H1 (cell line): ENCODE results near the gene DLK1. TPM values are rescaled to one million over a fixed set of nuclear protein-coding genes. Genes with fewer than 3 reads are reported as not detected.

ENCODE experiments used
- CTCF ChIA-PET: fragments of 300-600 bp; sonication (Branson Sonifier 250); formaldehyde crosslinking; loops from one replicate; lab custom pipeline; 2021; ENCODE audit not compliant: partially characterized antibody; lab: Charles Lee
- POLR2A ChIA-PET: fragments of 300-600 bp; sonication (Branson Sonifier 250); formaldehyde crosslinking; loops from one replicate; lab custom pipeline; 2021; ENCODE audit warnings: inconsistent platforms; ENCODE audit not compliant: partially characterized antibody; lab: Charles Lee
- DNase-seq, 2 experiments: peaks; one replicate each; pipeline versions ENCODE4 v3.0.0 to v3.0.0-alpha.2; 2010 to 2022; ENCODE audit warnings: low spot score in 2 of 2, low read depth in 1 of 2, mixed read lengths in 1 of 2
- FAIRE-seq: peaks from 2 replicates; lab custom pipeline; 2011; peaks lifted over from hg19 to GRCh38; lab: Jason Lieb, UNC
- H2AFZ ChIP-seq: 2 replicates; pipeline ENCODE4 v1.8.1; 2012; ENCODE audit warnings: low read length, inconsistent platforms
- H2AK5ac ChIP-seq: 2 replicates; pipeline ENCODE4 v1.6.1; 2013; ENCODE audit warnings: low read depth, low read length
- H2BK120ac ChIP-seq: replicated peaks from 2 replicates; pipeline ENCODE3; 2013; ENCODE audit warnings: low read depth, low read length, inconsistent platforms
- H2BK12ac ChIP-seq: 2 replicates; pipeline ENCODE4 v1.6.1; 2013; ENCODE audit warnings: low read depth, low read length
- H2BK15ac ChIP-seq: 2 replicates; pipeline ENCODE4 v1.6.1; 2013; ENCODE audit warnings: low read length
- H2BK20ac ChIP-seq: 2 replicates; pipeline ENCODE4 v1.6.1; 2013; ENCODE audit warnings: low read length
- H2BK5ac ChIP-seq: 2 replicates; pipeline ENCODE4 v1.6.1; 2013; ENCODE audit warnings: low read depth, low read length
- H3K14ac ChIP-seq: 2 replicates; pipeline ENCODE4 v1.6.1; 2013; ENCODE audit warnings: inconsistent platforms; ENCODE audit not compliant: insufficient read length
- H3K18ac ChIP-seq: 2 replicates; pipeline ENCODE4 v1.6.1; 2013; ENCODE audit warnings: low read length; ENCODE audit errors: extremely low read depth
- H3K23ac ChIP-seq: 2 replicates; pipeline ENCODE4 v1.6.1; 2013; ENCODE audit warnings: inconsistent platforms; ENCODE audit not compliant: insufficient read length
- H3K23me2 ChIP-seq: 2 replicates; pipeline ENCODE4 v1.6.1; 2013; ENCODE audit warnings: low read depth, low read length
- H3K27ac ChIP-seq: 2 replicates; pipeline ENCODE4 v1.6.1; 2011; ENCODE audit warnings: low read depth, low read length, inconsistent platforms
- H3K27me3 ChIP-seq, 4 experiments: replicated peaks in 1 of 4; 1 replicate in 1 of 4; 2 replicates in 3 of 4; pipeline versions ENCODE4 v1.6.1 to v1.8.1; 2011 to 2013; ENCODE audit warnings: low read length in 3 of 4, mild to moderate bottlenecking in 3 of 4, inconsistent platforms in 2 of 4, mixed read lengths in 2 of 4, moderate library complexity in 1 of 4; ENCODE audit not compliant: control insufficient read depth in 3 of 4, insufficient read depth in 3 of 4; ENCODE audit errors: extremely low read depth in 1 of 4
- H3K36me3 ChIP-seq, 4 experiments: 2 replicates each; pipeline versions ENCODE4 v1.6.1 to v1.8.1; 2011 to 2013; ENCODE audit warnings: mild to moderate bottlenecking in 4 of 4, low read length in 3 of 4, moderate library complexity in 2 of 4, control low read depth in 1 of 4, inconsistent platforms in 1 of 4; ENCODE audit not compliant: insufficient read depth in 4 of 4, control insufficient read depth in 2 of 4
- H3K4ac ChIP-seq: replicated peaks from 2 replicates; pipeline ENCODE3; 2013; ENCODE audit warnings: low read length, low read depth, mixed read lengths, inconsistent platforms; ENCODE audit not compliant: insufficient read length
- H3K4me1 ChIP-seq, 4 experiments: replicated peaks in 1 of 4; 1 replicate in 1 of 4; 2 replicates in 3 of 4; pipeline versions ENCODE4 v1.6.1 to v1.8.1; 2011 to 2013; ENCODE audit warnings: low read length in 3 of 4, inconsistent platforms in 2 of 4, mixed read lengths in 1 of 4; ENCODE audit not compliant: insufficient read depth in 4 of 4, control insufficient read depth in 3 of 4
- H3K4me2 ChIP-seq, 2 experiments: 2 replicates each; pipeline versions ENCODE4 v1.6.1 to v1.8.1; 2011 to 2013; ENCODE audit warnings: low read depth in 2 of 2, low read length in 2 of 2, control low read depth in 1 of 2, inconsistent platforms in 1 of 2, mild to moderate bottlenecking in 1 of 2; ENCODE audit not compliant: insufficient read depth in 1 of 2
- H3K4me3 ChIP-seq, 4 experiments: fragments of 200-600, 300-600 bp in 1 of 4; sonication (generic), shearing (Covaris generic), sonication (Bioruptor Twin) in 1 of 4; 2 replicates each; pipeline versions ENCODE4 v1.5.1 to v1.8.1; 2011 to 2016; ENCODE audit warnings: low read length in 4 of 4, low read depth in 3 of 4, control low read depth in 2 of 4, inconsistent platforms in 2 of 4, mild to moderate bottlenecking in 2 of 4, mixed read lengths in 1 of 4, moderate library complexity in 1 of 4; ENCODE audit not compliant: insufficient read depth in 2 of 4; ENCODE audit errors: extremely low read depth in 1 of 4
- H3K56ac ChIP-seq: replicated peaks from 2 replicates; pipeline ENCODE3; 2013; ENCODE audit warnings: low read depth, mild to moderate bottlenecking, mixed read lengths, low read length, inconsistent platforms; ENCODE audit not compliant: insufficient read length
- H3K79me1 ChIP-seq: 2 replicates; pipeline ENCODE4 v1.6.1; 2013; ENCODE audit warnings: low read depth, low read length, control low read depth
- H3K79me2 ChIP-seq, 2 experiments: 2 replicates each; pipeline versions ENCODE4 v1.6.1 to v1.8.1; 2012 to 2013; ENCODE audit warnings: low read length in 2 of 2, mild to moderate bottlenecking in 2 of 2, inconsistent platforms in 1 of 2; ENCODE audit not compliant: insufficient read depth in 2 of 2, control insufficient read depth in 1 of 2
- H3K9ac ChIP-seq, 4 experiments: replicated peaks in 1 of 4; 1 replicate in 1 of 4; 2 replicates in 3 of 4; pipeline versions ENCODE4 v1.6.1 to v1.8.1; 2011 to 2013; ENCODE audit warnings: low read depth in 3 of 4, low read length in 3 of 4, control low read depth in 2 of 4, mild to moderate bottlenecking in 2 of 4, moderate library complexity in 2 of 4, inconsistent platforms in 1 of 4; ENCODE audit errors: extremely low read depth in 1 of 4
- H3K9me3 ChIP-seq, 2 experiments: 2 replicates each; pipeline versions ENCODE4 v1.6.1 to v1.8.1; 2012 to 2013; ENCODE audit warnings: mild to moderate bottlenecking in 2 of 2, moderate library complexity in 2 of 2, control low read depth in 1 of 2, inconsistent platforms in 1 of 2, low read depth in 1 of 2, low read length in 1 of 2, mixed read lengths in 1 of 2; ENCODE audit not compliant: insufficient read depth in 2 of 2
- H4K20me1 ChIP-seq, 2 experiments: replicated peaks in 1 of 2; 2 replicates each; pipeline versions ENCODE3 to v1.8.1; 2011 to 2013; ENCODE audit warnings: inconsistent platforms in 2 of 2, low read length in 2 of 2, mild to moderate bottlenecking in 1 of 2; ENCODE audit not compliant: insufficient read depth in 2 of 2, control insufficient read depth in 1 of 2
- H4K5ac ChIP-seq: 2 replicates; pipeline ENCODE4 v1.6.1; 2013; ENCODE audit warnings: low read length, low read depth, mixed read lengths, inconsistent platforms; ENCODE audit not compliant: insufficient read length
- H4K8ac ChIP-seq: 2 replicates; pipeline ENCODE4 v1.8.0; 2013; ENCODE audit warnings: mild to moderate bottlenecking, moderate library complexity, low read length, inconsistent platforms; ENCODE audit not compliant: insufficient read depth; ENCODE audit errors: extremely low read depth
- H4K91ac ChIP-seq: replicated peaks from 2 replicates; pipeline ENCODE3; 2013; ENCODE audit warnings: low read length, mixed read lengths, inconsistent platforms; ENCODE audit not compliant: insufficient read length
- JUND ChIP-seq: IDR thresholded peaks from 2 replicates; pipeline ENCODE4 v1.6.1; 2011; ENCODE audit warnings: mild to moderate bottlenecking, improper control_type of control experiment, low read length
- TEAD4 ChIP-seq: IDR thresholded peaks from 2 replicates; pipeline ENCODE4 v1.6.1; 2012; ENCODE audit warnings: low read depth, low read length, inconsistent platforms, mixed read lengths
- WGBS, 2 experiments: shearing (Covaris generic) in 1 of 2; methylation state at CpG; one replicate each; pipeline versions ENCODE4 v1.1.6 to v1.1.7; 2013 to 2015; ENCODE audit warnings: low lambda C conversion rate in 2 of 2, mixed read lengths in 2 of 2, inconsistent platforms in 1 of 2, low coverage in 1 of 2, missing lambda C conversion rate in 1 of 2; ENCODE audit not compliant: insufficient replicate concordance in 2 of 2, insufficient coverage in 1 of 2, insufficient read length in 1 of 2; ENCODE audit errors: extremely low coverage in 1 of 2, missing lambda C conversion rate in 1 of 2; 5-methylcytosine and 5-hydroxymethylcytosine counted together
- polyA plus RNA-seq, 7 experiments: library from polyadenylated mRNA; depleted of rRNA in 3 of 7; stranded (reverse) in 5 of 7; unstranded in 2 of 7; fragments of >200 nt in 5 of 7; fragments of 200-250 nt in 2 of 7; gene quantifications; 1 replicate in 5 of 7; 2 replicates in 1 of 7; 4 replicates in 1 of 7; pipeline versions ENCODE4 v1.2.1 to v1.2.3, GENCODE V29; 2011 to 2013; ENCODE audit warnings: missing spikeins in 2 of 7, mixed read lengths in 2 of 7
- total RNA-seq: library from RNA; stranded (reverse); fragmentation: NEBNext Ultra II Directional; extraction: Animal tissue kit (Norgen Biotek cat#: 25700); gene quantifications from 2 replicates; pipeline ENCODE4 v1.2.1, GENCODE V29; 2021

The DLK1 gene
- total and polyA plus RNA-seq, 2 of the 8 experiments (the other 6 are each of a cell fraction or from before 2014, with no cell fraction given): 1.3 to 2.4 TPM

GRCh38 chr14:100688598-100689461, 37.9 kb upstream of the DLK1 start:
- H3K27me3 ChIP-seq: peaks cover 0 to 6% (median 0%) of the 10 kb centered on the region in 4 experiments; a peak in 1 of 7 replicates
- FAIRE-seq (no peak), DNase-seq (no peak)
- H2BK120ac ChIP-seq: no peak overlapping the region
- H2BK5ac ChIP-seq: no peak overlapping the region; the same call in 1 of the 2 replicates
- TF ChIP-seq JUND (peak; percentile 33; the same call in 1 of the 2 replicates), TEAD4 (no peak)
- H3K23me2 ChIP-seq: no peaks in the 10 kb centered on the region
- no peak overlapping the region for H2AFZ ChIP-seq
- H3K18ac ChIP-seq: peak overlapping the region; percentile 19; the same call in 1 of the 2 replicates
- H2BK15ac ChIP-seq: peak overlapping the region; percentile 14; the same call in 1 of the 2 replicates
- no peak overlapping the region for H4K5ac ChIP-seq
- POLR2A ChIA-PET: no interaction called here
- H4K20me1 ChIP-seq: no peaks in the 10 kb centered on the region
- no peak overlapping the region for H3K56ac ChIP-seq
- no peaks in the 10 kb centered on the region for H3K36me3 ChIP-seq
- H4K8ac ChIP-seq: no peak overlapping the region
- peaks cover 0 to 14% (median 1%) of the 10 kb centered on the region in 4 experiments; a peak in 3 of 7 replicates for H3K4me1 ChIP-seq
- peak overlapping the region; percentile 80 for H2BK20ac ChIP-seq
- H3K4me3 ChIP-seq: no peak overlapping the region
- H2BK12ac ChIP-seq: peak overlapping the region; percentile 94; the same call in 1 of the 2 replicates
- H4K91ac ChIP-seq: peak overlapping the region; percentile 47
- H3K9me3 ChIP-seq: no peaks in the 10 kb centered on the region
- H2AK5ac ChIP-seq: peak overlapping the region; percentile 53; the same call in 1 of the 2 replicates
- CTCF ChIA-PET: interaction anchor here (0.6 to 1.3 kb wide), 2 partner anchors 26 to 693 kb away, joined by 3 read pairs; no protein-coding TSS in a partner anchor
- no peak overlapping the region for H3K4me2 ChIP-seq
- H3K14ac ChIP-seq: no peak overlapping the region
- H3K4ac ChIP-seq: no peak overlapping the region
- H3K9ac ChIP-seq: no peak overlapping the region
- no peaks in the 10 kb centered on the region; the same call in 1 of the 2 replicates for H3K79me1 ChIP-seq
- WGBS, 2 experiments: 83% methylated on average over 26 of the region's 26 CpGs; no CpG with 5 or more reads in 1 of the 2 experiments
- H3K23ac ChIP-seq: no peak overlapping the region
- H3K27ac ChIP-seq: no peak overlapping the region
- H3K79me2 ChIP-seq: no peaks in the 10 kb centered on the region
